KMS-11 (cell line): ENCODE results near the gene GRM8.

Experiments used
- H2AFZ ChIP-seq: fragments of 200-600 bp; sonication (generic); 2 replicates; pipeline ENCODE4 v1.6.1; 2016; ENCODE audit warnings: antibody characterized with exemption, mixed run types, low read depth
- H3K27ac ChIP-seq: fragments of 200-600 bp; sonication (generic); 2 replicates; pipeline ENCODE4 v1.6.1; 2016; ENCODE audit warnings: mild to moderate bottlenecking, mixed run types
- H3K27me3 ChIP-seq: fragments of 200-600 bp; sonication (generic); 2 replicates; pipeline ENCODE4 v1.6.1; 2017; ENCODE audit warnings: mild to moderate bottlenecking, low read depth, mixed run types, moderate library complexity; ENCODE audit not compliant: insufficient read depth
- H3K36me3 ChIP-seq: fragments of 200-600 bp; sonication (generic); 2 replicates; pipeline ENCODE4 v1.6.1; 2017; ENCODE audit warnings: mild to moderate bottlenecking, mixed run types; ENCODE audit not compliant: insufficient read depth
- H3K4me1 ChIP-seq: fragments of 200-600 bp; sonication (generic); 2 replicates; pipeline ENCODE4 v1.6.1; 2016; ENCODE audit warnings: mild to moderate bottlenecking, low read depth, mixed run types; ENCODE audit not compliant: poor library complexity, severe bottlenecking
- H3K4me2 ChIP-seq: fragments of 200-600 bp; sonication (generic); 2 replicates; pipeline ENCODE4 v1.7.0; 2016; ENCODE audit warnings: mild to moderate bottlenecking, mixed run types
- H3K4me3 ChIP-seq: fragments of 200-600 bp; sonication (generic); IDR thresholded peaks from 2 replicates; pipeline ENCODE4 v1.6.1; 2017; ENCODE audit warnings: low read depth, low read length, mixed read lengths; ENCODE audit not compliant: insufficient read depth
- H3K79me2 ChIP-seq: fragments of 200-600 bp; sonication (generic); 2 replicates; pipeline ENCODE4 v1.6.1; 2016; ENCODE audit warnings: low read depth, mixed run types; ENCODE audit not compliant: insufficient read depth
- H3K9ac ChIP-seq: fragments of 200-600 bp; sonication (generic); 2 replicates; pipeline ENCODE4 v1.6.1; 2016; ENCODE audit warnings: mild to moderate bottlenecking, mixed run types
- H4K20me1 ChIP-seq: fragments of 200-600 bp; sonication (generic); 2 replicates; pipeline ENCODE4 v1.6.1; 2016; ENCODE audit warnings: mild to moderate bottlenecking, mixed run types; ENCODE audit not compliant: insufficient read depth
- CTCF ChIP-seq: fragments of 200-600 bp; sonication (generic); conservative IDR thresholded peaks from 2 replicates; pipeline ENCODE4 v1.6.1; 2017; ENCODE audit warnings: low read depth, mild to moderate bottlenecking, antibody characterized with exemption, low read length, moderate library complexity, mixed read lengths

The GRM8 gene

GRCh38 chr7:127230192-127230925 lies 22.4 kb downstream of the GRM8 start:
- Histone ChIP-seq H2AFZ (no peak overlapping the region), H3K4me1 (no peaks in the 10 kb centered on the region)

GRCh38 chr7:127226685-127227374 lies 25.9 kb downstream of the GRM8 start:
- H3K4me1 ChIP-seq: no peaks in the 10 kb centered on the region
- no peaks in the 10 kb centered on the region for H3K36me3 ChIP-seq
- H3K79me2 ChIP-seq: no peaks in the 10 kb centered on the region
- H3K27ac ChIP-seq: no peak overlapping the region
- no peaks in the 10 kb centered on the region for H3K27me3 ChIP-seq
- no peak for TF ChIP-seq CTCF
- H4K20me1 ChIP-seq: no peaks in the 10 kb centered on the region
- H3K4me3 ChIP-seq: no peak overlapping the region
- H3K9ac ChIP-seq: no peak overlapping the region
- H2AFZ ChIP-seq: no peak overlapping the region
- H3K4me2 ChIP-seq: no peak overlapping the region

More at GRCh38 chr7:127230192-127230925, 22.4 kb downstream of the GRM8 start:
- H3K27me3 ChIP-seq: no peaks in the 10 kb centered on the region
- H3K9ac ChIP-seq: no peak overlapping the region
- no peak overlapping the region for H3K27ac ChIP-seq
- H3K79me2 ChIP-seq: no peaks in the 10 kb centered on the region
- H3K4me3 ChIP-seq: no peak overlapping the region
- H4K20me1 ChIP-seq: no peaks in the 10 kb centered on the region
- no peaks in the 10 kb centered on the region for H3K36me3 ChIP-seq
- no peak overlapping the region for H3K4me2 ChIP-seq
- TF ChIP-seq CTCF: no peak

GRCh38 chr7:127221731-127222130 lies 31.0 kb downstream of the GRM8 start:
- H3K27me3 ChIP-seq: no peaks in the 10 kb centered on the region
- H3K9ac ChIP-seq: no peak overlapping the region
- H3K27ac ChIP-seq: no peak overlapping the region
- TF ChIP-seq CTCF: no peak
- H3K79me2 ChIP-seq: no peaks in the 10 kb centered on the region
- H3K4me1 ChIP-seq: no peaks in the 10 kb centered on the region
- H3K36me3 ChIP-seq: no peaks in the 10 kb centered on the region
- H4K20me1 ChIP-seq: no peaks in the 10 kb centered on the region
- H2AFZ ChIP-seq: no peak overlapping the region
- no peak overlapping the region for H3K4me3 ChIP-seq
- H3K4me2 ChIP-seq: no peak overlapping the region

GRCh38 chr7:127214956-127215718 lies 37.6 kb downstream of the GRM8 start:
- no peaks in the 10 kb centered on the region for H3K27me3 ChIP-seq
- no peaks in the 10 kb centered on the region for H4K20me1 ChIP-seq
- no peak overlapping the region for H3K4me2 ChIP-seq
- H3K4me3 ChIP-seq: no peak overlapping the region
- no peak for TF ChIP-seq CTCF
- H3K36me3 ChIP-seq: no peaks in the 10 kb centered on the region
- no peaks in the 10 kb centered on the region for H3K4me1 ChIP-seq
- H2AFZ ChIP-seq: no peak overlapping the region
- no peaks in the 10 kb centered on the region for H3K79me2 ChIP-seq
- no peak overlapping the region for H3K27ac ChIP-seq
- no peak overlapping the region for H3K9ac ChIP-seq
